HG03354 (cell line): Measurements from ENCODE around the gene GDI2.
"Not testable (repeated sequence)": the region's sequence is repeated elsewhere in the genome, so short reads cannot be mapped to it uniquely, and the experiment has no call there.

Experiments
- ATAC-seq: cut with Tn5 transposase; IDR thresholded peaks from one replicate; pipeline ENCODE4 v1.9.1; 2021; ENCODE audit warnings: mild to moderate bottlenecking; ENCODE audit not compliant: unreplicated experiment, poor library complexity, severe bottlenecking

GDI2 gene

GRCh38 chr10:5829267-5829666, 16.0 kb upstream of the GDI2 start:
- no peak for ATAC-seq

GRCh38 chr10:5828725-5829124, 15.5 kb upstream of the GDI2 start:
- no peak for ATAC-seq

GRCh38 chr10:5827841-5828240, 14.6 kb upstream of the GDI2 start:
- no peak for ATAC-seq

- ATAC-seq: not testable (repeated sequence)
Measured at GRCh38 chr10:5826511-5826910, 13.3 kb upstream of the GDI2 start.

- peak; percentile 52 for ATAC-seq
Measured at GRCh38 chr10:5818894-5819293, 5.7 kb upstream of the GDI2 start.

- no peak for ATAC-seq
Measured at GRCh38 chr10:5818048-5818331, 4.8 kb upstream of the GDI2 start.

- no peak for ATAC-seq
Measured at GRCh38 chr10:5817322-5818047, 4.3 kb upstream of the GDI2 start.

- ATAC-seq: no peak
Measured at GRCh38 chr10:5816170-5816569, 2.9 kb upstream of the GDI2 start.

- no peak for ATAC-seq
Measured at GRCh38 chr10:5814110-5815107, 1.2 kb upstream of the GDI2 start.

GRCh38 chr10:5813091-5813340, 218 bp downstream of the GDI2 start:
- peak; percentile 39 for ATAC-seq

- peak; percentile 36 for ATAC-seq
Measured at GRCh38 chr10:5812283-5813090, 747 bp downstream of the GDI2 start.

GRCh38 chr10:5811387-5811821, 1.8 kb downstream of the GDI2 start:
- ATAC-seq: no peak

- no peak for ATAC-seq
Measured at GRCh38 chr10:5810225-5810624, 3.0 kb downstream of the GDI2 start.

- no peak for ATAC-seq
Measured at GRCh38 chr10:5809527-5810154, 3.6 kb downstream of the GDI2 start.

- not testable (repeated sequence) for ATAC-seq
Measured at GRCh38 chr10:5808783-5809392, 4.3 kb downstream of the GDI2 start.

- ATAC-seq: no peak
Measured at GRCh38 chr10:5806745-5807144, 6.5 kb downstream of the GDI2 start.

- ATAC-seq: no peak
Measured at GRCh38 chr10:5805711-5806110, 7.5 kb downstream of the GDI2 start.

- ATAC-seq: no peak
Measured at GRCh38 chr10:5805260-5805659, 8.0 kb downstream of the GDI2 start.

- ATAC-seq: no peak
Measured at GRCh38 chr10:5804386-5804785, 8.8 kb downstream of the GDI2 start.

GRCh38 chr10:5800782-5801181, 12.5 kb downstream of the GDI2 start:
- ATAC-seq: no peak
